HepG2 (cell line): Measurements from ENCODE around the gene SPNS2. TPM values are rescaled to one million over a fixed set of nuclear protein-coding genes. Genes with fewer than 3 reads are reported as not detected.

Source experiments
- BATF2 ChIP-seq: sonication (generic); formaldehyde crosslinking; IDR thresholded peaks from 2 replicates; pipeline ENCODE4 v1.8.0; 2022; ENCODE audit warnings: mild to moderate bottlenecking, missing genetic modification reagents, moderate library complexity
- BORCS8-MEF2B ChIP-seq: sonication (generic); formaldehyde crosslinking; IDR thresholded peaks from 2 replicates; pipeline ENCODE4 v1.8.0; 2022; ENCODE audit warnings: mild to moderate bottlenecking, missing genetic modification reagents
- FOXO4 ChIP-seq: sonication (generic); formaldehyde crosslinking; conservative IDR thresholded peaks from 2 replicates; pipeline ENCODE4 v1.8.1; 2023; ENCODE audit warnings: missing genetic modification reagents
- HMGA1 ChIP-seq: sonication (generic); formaldehyde crosslinking; conservative IDR thresholded peaks from 2 replicates; pipeline ENCODE4 v1.4.0; 2020; ENCODE audit warnings: missing genetic modification reagents
- HNRNPH1 ChIP-seq: fragments of 200-400 bp; formaldehyde crosslinking; optimal IDR thresholded peaks from 2 replicates; pipeline ENCODE3; 2017; ENCODE audit warnings: mild to moderate bottlenecking, low read depth, low read length
- KMT2B ChIP-seq: IDR thresholded peaks from 2 replicates; pipeline ENCODE4 v1.6.1; 2016; ENCODE audit warnings: missing genetic modification reagents, missing compliant biosample characterization
- NR1H2 ChIP-seq: sonication (generic); formaldehyde crosslinking; IDR thresholded peaks from 2 replicates; pipeline ENCODE4 v1.8.1; 2022; ENCODE audit warnings: low read depth, missing genetic modification reagents, borderline replicate concordance
- NR2F2 ChIP-seq: IDR thresholded peaks from 2 replicates; pipeline ENCODE4 v1.6.1; 2012; ENCODE audit warnings: low read depth, inconsistent platforms, borderline replicate concordance
- RAD21 ChIP-seq: fragments of 450-650 bp; formaldehyde crosslinking; IDR thresholded peaks from 2 replicates; pipeline ENCODE4 v1.5.0; 2020; ENCODE audit warnings: mild to moderate bottlenecking
- RORA ChIP-seq: sonication (generic); formaldehyde crosslinking; IDR thresholded peaks from 2 replicates; pipeline ENCODE4 v1.5.0; 2020; ENCODE audit warnings: mild to moderate bottlenecking, missing genetic modification reagents, moderate library complexity
- SNAPC2 ChIP-seq: sonication (generic); formaldehyde crosslinking; IDR thresholded peaks from 2 replicates; pipeline ENCODE4 v1.8.1; 2022; ENCODE audit warnings: mild to moderate bottlenecking, missing genetic modification reagents
- SRF ChIP-seq: IDR thresholded peaks from 2 replicates; pipeline ENCODE4 v1.6.1; 2011; ENCODE audit warnings: mild to moderate bottlenecking, low read depth, low read length, moderate library complexity
- THAP8 ChIP-seq: sonication (generic); formaldehyde crosslinking; IDR thresholded peaks from 2 replicates; pipeline ENCODE4 v1.5.1; 2020; ENCODE audit warnings: missing genetic modification reagents, mild to moderate bottlenecking, borderline replicate concordance
- ZBTB1 ChIP-seq: sonication (generic); formaldehyde crosslinking; IDR thresholded peaks from 2 replicates; pipeline ENCODE4 v1.4.0; 2020; ENCODE audit warnings: missing genetic modification reagents, borderline replicate concordance
- ZBTB7B ChIP-seq: sonication (generic); formaldehyde crosslinking; IDR thresholded peaks from 2 replicates; pipeline ENCODE4 v1.4.0; 2020; ENCODE audit warnings: missing genetic modification reagents
- ZC3H4 ChIP-seq: sonication (generic); formaldehyde crosslinking; IDR thresholded peaks from 2 replicates; pipeline ENCODE4 v1.4.0; 2020; ENCODE audit warnings: missing genetic modification reagents, borderline replicate concordance
- ZNF256 ChIP-seq: sonication (generic); formaldehyde crosslinking; conservative IDR thresholded peaks from 2 replicates; pipeline ENCODE4 v1.4.0; 2020; ENCODE audit warnings: missing genetic modification reagents
- ZNF564 ChIP-seq: sonication (generic); formaldehyde crosslinking; IDR thresholded peaks from 2 replicates; pipeline ENCODE4 v1.8.1; 2023; ENCODE audit warnings: mild to moderate bottlenecking, missing genetic modification reagents
- ZNF788 ChIP-seq: sonication (generic); formaldehyde crosslinking; IDR thresholded peaks from 2 replicates; pipeline ENCODE4 v1.5.0; 2020; ENCODE audit warnings: mild to moderate bottlenecking, missing genetic modification reagents, borderline replicate concordance
- polyA plus RNA-seq, 8 experiments: library from polyadenylated mRNA; depleted of rRNA in 3 of 8; stranded (reverse) in 7 of 8; unstranded in 1 of 8; fragments of >200 nt; fragmentation: Illumina TruSeq in 4 of 8; extraction: Trizol in 4 of 8; gene quantifications; 2 replicates each; pipeline versions ENCODE4 v1.2.1 to v1.2.3, GENCODE V29; 2011 to 2016; ENCODE audit warnings: low read depth in 4 of 8, missing spikeins in 1 of 8, mixed read lengths in 1 of 8; ENCODE audit not compliant: insufficient read depth in 1 of 8
- total RNA-seq, 5 experiments: library from RNA; depleted of rRNA; stranded (reverse); fragments of >200 nt; fragmentation: Illumina TruSeq; extraction: Trizol; gene quantifications; 2 replicates each; pipeline ENCODE4 v1.2.3, GENCODE V29; 2016; ENCODE audit warnings: low read depth in 1 of 5
- TF ChIP-seq, protein P1 (sequence below): sonication (generic); formaldehyde crosslinking; IDR thresholded peaks from 2 replicates; pipeline ENCODE4 v1.5.0; 2020; ENCODE audit warnings: mild to moderate bottlenecking, missing genetic modification reagents
- TF ChIP-seq, protein P2 (sequence below): sonication (generic); formaldehyde crosslinking; IDR thresholded peaks from 2 replicates; pipeline ENCODE4 v1.8.0; 2022; ENCODE audit warnings: mild to moderate bottlenecking, missing genetic modification reagents, borderline replicate concordance
- TF ChIP-seq, protein P3 (sequence below): sonication (generic); formaldehyde crosslinking; IDR thresholded peaks from 2 replicates; pipeline ENCODE4 v1.8.0; 2023; ENCODE audit warnings: mild to moderate bottlenecking, missing genetic modification reagents

The SPNS2 gene
- total and polyA plus RNA-seq, 2 of the 13 experiments (the other 11 are each of a cell fraction or from before 2014, with no cell fraction given): 0.01 TPM; not detected in 1

DNA sequence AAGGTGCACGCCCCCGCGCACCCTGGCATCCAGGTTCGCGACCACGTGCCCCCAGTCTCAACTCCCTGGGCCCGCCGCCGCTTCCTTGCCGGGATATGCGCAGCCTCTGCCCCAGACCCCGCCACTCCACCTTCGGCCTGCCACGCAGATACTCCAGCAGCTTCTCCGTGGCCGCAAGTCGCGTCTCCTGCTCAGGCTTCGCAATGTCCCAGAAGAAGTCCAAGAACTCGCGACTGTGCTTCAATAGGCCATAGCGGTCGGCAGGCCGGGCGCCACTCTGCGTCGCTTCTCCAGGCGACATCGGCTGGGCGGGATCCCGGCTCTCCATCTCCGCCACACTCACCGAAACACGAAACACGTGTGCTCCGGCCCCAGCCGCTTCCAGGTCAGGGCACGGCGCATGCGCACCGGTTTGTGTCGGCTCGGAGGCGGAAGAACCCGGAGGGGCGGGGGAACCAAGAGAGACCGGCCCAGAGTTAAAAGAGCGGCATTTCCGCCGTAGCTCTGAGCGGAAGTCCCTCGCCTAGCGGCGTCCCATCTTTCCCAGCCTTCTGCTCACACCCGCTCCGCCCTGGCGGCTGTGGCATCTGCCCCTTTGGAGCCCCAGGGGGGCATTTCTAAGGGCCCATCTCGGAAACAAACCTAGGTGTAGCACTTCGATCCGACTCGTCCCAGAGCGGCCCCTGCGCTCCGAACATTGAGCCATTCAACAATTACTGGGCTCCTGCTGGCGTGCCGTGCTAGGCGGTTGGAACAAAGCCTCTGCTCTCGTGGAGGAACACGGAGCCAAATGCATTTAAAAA is 56.5 kb downstream of the SPNS2 start, which contains the start of gene MYBBP1A (continued):
- peak; percentile 66 for TF ChIP-seq KMT2B (CRISPR knock-in tag)
- TF ChIP-seq ZNF788: peak; percentile 80; the same call in 1 of the 2 replicates
- no peak; the same call in 1 of the 2 replicates for TF ChIP-seq ZBTB7B
- TF ChIP-seq RORA (CRISPR knock-in tag): no peak
- no peak for TF ChIP-seq THAP8 (CRISPR knock-in tag)
- TF ChIP-seq NR2F2: no peak
- TF ChIP-seq BORCS8-MEF2B (CRISPR knock-in tag): peak; percentile 91
- TF ChIP-seq NR1H2 (CRISPR knock-in tag): no peak
- TF ChIP-seq RAD21 (CRISPR knock-in tag): no peak
- TF ChIP-seq ZNF564 (CRISPR knock-in tag): peak; percentile 70; the same call in 1 of the 2 replicates
- TF ChIP-seq ZBTB1: no peak
- no peak for TF ChIP-seq SNAPC2 (CRISPR knock-in tag)
- no peak for TF ChIP-seq ZC3H4 (CRISPR knock-in tag)
- TF ChIP-seq, protein P1, sequence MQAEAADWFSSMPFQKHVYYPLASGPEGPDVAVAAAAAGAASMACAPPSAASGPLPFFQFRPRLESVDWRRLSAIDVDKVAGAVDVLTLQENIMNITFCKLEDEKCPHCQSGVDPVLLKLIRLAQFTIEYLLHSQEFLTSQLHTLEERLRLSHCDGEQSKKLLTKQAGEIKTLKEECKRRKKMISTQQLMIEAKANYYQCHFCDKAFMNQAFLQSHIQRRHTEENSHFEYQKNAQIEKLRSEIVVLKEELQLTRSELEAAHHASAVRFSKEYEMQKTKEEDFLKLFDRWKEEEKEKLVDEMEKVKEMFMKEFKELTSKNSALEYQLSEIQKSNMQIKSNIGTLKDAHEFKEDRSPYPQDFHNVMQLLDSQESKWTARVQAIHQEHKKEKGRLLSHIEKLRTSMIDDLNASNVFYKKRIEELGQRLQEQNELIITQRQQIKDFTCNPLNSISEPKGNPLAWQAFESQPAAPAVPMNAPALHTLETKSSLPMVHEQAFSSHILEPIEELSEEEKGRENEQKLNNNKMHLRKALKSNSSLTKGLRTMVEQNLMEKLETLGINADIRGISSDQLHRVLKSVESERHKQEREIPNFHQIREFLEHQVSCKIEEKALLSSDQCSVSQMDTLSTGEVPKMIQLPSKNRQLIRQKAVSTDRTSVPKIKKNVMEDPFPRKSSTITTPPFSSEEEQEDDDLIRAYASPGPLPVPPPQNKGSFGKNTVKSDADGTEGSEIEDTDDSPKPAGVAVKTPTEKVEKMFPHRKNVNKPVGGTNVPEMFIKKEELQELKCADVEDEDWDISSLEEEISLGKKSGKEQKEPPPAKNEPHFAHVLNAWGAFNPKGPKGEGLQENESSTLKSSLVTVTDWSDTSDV (CRISPR knock-in tag): no peak
- no peak for TF ChIP-seq SRF
- TF ChIP-seq, protein P2, sequence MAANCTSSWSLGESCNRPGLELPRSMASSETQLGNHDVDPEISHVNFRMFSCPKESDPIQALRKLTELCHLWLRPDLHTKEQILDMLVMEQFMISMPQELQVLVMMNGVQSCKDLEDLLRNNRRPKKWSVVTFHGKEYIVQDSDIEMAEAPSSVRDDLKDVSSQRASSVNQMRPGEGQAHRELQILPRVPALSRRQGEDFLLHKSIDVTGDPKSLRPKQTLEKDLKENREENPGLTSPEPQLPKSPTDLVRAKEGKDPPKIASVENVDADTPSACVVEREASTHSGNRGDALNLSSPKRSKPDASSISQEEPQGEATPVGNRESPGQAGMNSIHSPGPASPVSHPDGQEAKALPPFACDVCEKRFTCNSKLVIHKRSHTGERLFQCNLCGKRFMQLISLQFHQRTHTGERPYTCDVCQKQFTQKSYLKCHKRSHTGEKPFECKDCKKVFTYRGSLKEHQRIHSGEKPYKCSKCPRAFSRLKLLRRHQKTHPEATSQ (CRISPR knock-in tag): no peak; the same call in 1 of the 2 replicates
- peak; percentile 91 for TF ChIP-seq ZNF256 (CRISPR knock-in tag)
- TF ChIP-seq BATF2 (CRISPR knock-in tag): no peak
- TF ChIP-seq HMGA1 (CRISPR knock-in tag): no peak
- 0 out of 2 replicates have a peak, but pooled peaks have one; percentile 49 for TF ChIP-seq FOXO4 (CRISPR knock-in tag)
- no peak for TF ChIP-seq HNRNPH1
- TF ChIP-seq, protein P3, sequence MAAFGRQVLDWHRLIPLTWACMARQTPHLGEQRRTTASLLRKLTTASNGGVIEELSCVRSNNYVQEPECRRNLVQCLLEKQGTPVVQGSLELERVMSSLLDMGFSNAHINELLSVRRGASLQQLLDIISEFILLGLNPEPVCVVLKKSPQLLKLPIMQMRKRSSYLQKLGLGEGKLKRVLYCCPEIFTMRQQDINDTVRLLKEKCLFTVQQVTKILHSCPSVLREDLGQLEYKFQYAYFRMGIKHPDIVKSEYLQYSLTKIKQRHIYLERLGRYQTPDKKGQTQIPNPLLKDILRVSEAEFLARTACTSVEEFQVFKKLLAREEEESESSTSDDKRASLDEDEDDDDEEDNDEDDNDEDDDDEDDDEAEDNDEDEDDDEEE (CRISPR knock-in tag): peak; percentile 68; the same call in 1 of the 2 replicates
